GM19395 (cell line): ENCODE measurements around the gene PICALM.

Experiments used
- ATAC-seq: cut with Tn5 transposase; IDR thresholded peaks from one replicate; pipeline ENCODE4 v1.9.1; 2021; ENCODE audit warnings: mild to moderate bottlenecking, moderate library complexity; ENCODE audit not compliant: unreplicated experiment

Gene PICALM

GRCh38 chr11:86052693-86053641 lies 15.9 kb downstream of the PICALM start:
- ATAC-seq, result no peak

GRCh38 chr11:86050196-86050709 lies 18.6 kb downstream of the PICALM start:
- ATAC-seq, result no peak

GRCh38 chr11:86047275-86047991 lies 21.5 kb downstream of the PICALM start:
- peak; percentile 73 for ATAC-seq

GRCh38 chr11:86046116-86046515 lies 22.8 kb downstream of the PICALM start:
- ATAC-seq, result no peak

- no peak for ATAC-seq
Measured at GRCh38 chr11:86043765-86044503, 24.9 kb downstream of the PICALM start.

GRCh38 chr11:86041975-86042378 lies 26.9 kb downstream of the PICALM start:
- peak; percentile 74 for ATAC-seq

GRCh38 chr11:86040919-86041850 lies 27.7 kb downstream of the PICALM start:
- no peak for ATAC-seq

- ATAC-seq, result no peak
Measured at GRCh38 chr11:86039094-86039493, 29.8 kb downstream of the PICALM start.

GRCh38 chr11:86037743-86038142 lies 31.1 kb downstream of the PICALM start:
- no peak for ATAC-seq

- ATAC-seq, result no peak
Measured at GRCh38 chr11:86035920-86036319, 33.0 kb downstream of the PICALM start.

GRCh38 chr11:86035164-86035563 lies 33.7 kb downstream of the PICALM start:
- ATAC-seq, result no peak

GRCh38 chr11:86034710-86035109 lies 34.2 kb downstream of the PICALM start:
- ATAC-seq, result no peak

GRCh38 chr11:86021377-86021776 lies 47.5 kb downstream of the PICALM start:
- peak; percentile 67 for ATAC-seq

GRCh38 chr11:86018249-86018648 lies 50.6 kb downstream of the PICALM start:
- no peak for ATAC-seq

- no peak for ATAC-seq
Measured at GRCh38 chr11:86016451-86016850, 52.4 kb downstream of the PICALM start.

- no peak for ATAC-seq
Measured at GRCh38 chr11:86015699-86016098, 53.2 kb downstream of the PICALM start.

- no peak for ATAC-seq
Measured at GRCh38 chr11:86014221-86014620, 54.7 kb downstream of the PICALM start.

- ATAC-seq, result no peak
Measured at GRCh38 chr11:86013713-86014112, 55.2 kb downstream of the PICALM start.

GRCh38 chr11:86011175-86011574 lies 57.7 kb downstream of the PICALM start:
- no peak for ATAC-seq

- no peak for ATAC-seq
Measured at GRCh38 chr11:86003654-86004053, 65.2 kb downstream of the PICALM start.
